Thymus (tissue), 11 donors: ENCODE measurements around the gene MLH3. TPM values are rescaled to one million over a fixed set of nuclear protein-coding genes. Genes with fewer than 3 reads are reported as not detected.

Experiments
- DNase-seq, 9 donors: peaks; one replicate each; pipeline ENCODE4 v3.0.0-alpha.2; 2013; ENCODE audit warnings: low spot score in 9 of 9, low read depth in 6 of 9, missing footprints in 1 of 9
- H3K27ac ChIP-seq, 2 donors: one replicate each; pipeline ENCODE4 v1.5.1; 2013; ENCODE audit warnings: control low read depth in 1 of 2, low read depth in 1 of 2, low read length in 1 of 2, mild to moderate bottlenecking in 1 of 2, moderate library complexity in 1 of 2
- H3K27me3 ChIP-seq, 2 donors: one replicate each; pipeline ENCODE4 v1.5.1; 2013; ENCODE audit warnings: low read length in 1 of 2; ENCODE audit not compliant: control insufficient read depth in 2 of 2, insufficient read depth in 1 of 2
- H3K36me3 ChIP-seq, 2 donors: one replicate each; pipeline ENCODE4 v1.5.1; 2013; ENCODE audit warnings: low read length in 1 of 2, mild to moderate bottlenecking in 1 of 2, moderate library complexity in 1 of 2; ENCODE audit not compliant: control insufficient read depth in 2 of 2, insufficient read depth in 2 of 2
- H3K4me1 ChIP-seq, 2 donors: one replicate each; pipeline ENCODE4 v1.5.1; 2013; ENCODE audit warnings: low read length in 2 of 2; ENCODE audit not compliant: control insufficient read depth in 2 of 2, insufficient read depth in 2 of 2
- H3K4me3 ChIP-seq, 2 donors: one replicate each; pipeline ENCODE4 v1.5.1; 2013; ENCODE audit warnings: low read length in 2 of 2, control low read depth in 1 of 2, mild to moderate bottlenecking in 1 of 2
- H3K9me3 ChIP-seq, 2 donors: one replicate each; pipeline ENCODE4 v1.5.1; 2013; ENCODE audit warnings: low read length in 1 of 2, mild to moderate bottlenecking in 1 of 2; ENCODE audit not compliant: control insufficient read depth in 2 of 2, insufficient read depth in 1 of 2
- WGBS: extraction: QIAGEN DNeasy Blood & Tissue Kit; methylation state at CpG from one replicate; pipeline ENCODE4 v1.1.7; 2013; 5-methylcytosine and 5-hydroxymethylcytosine counted together
- polyA plus RNA-seq: library from polyadenylated mRNA; stranded (reverse); fragments of 200-250 nt; gene quantifications from one replicate; pipeline ENCODE4 v1.2.3, GENCODE V29; 2013
- total RNA-seq: library from RNA; stranded (reverse); fragments of 120-200 nt; gene quantifications from one replicate; pipeline ENCODE4 v1.2.4, GENCODE V29; 2013
- donor health status: healthy.

MLH3 gene
- total and polyA plus RNA-seq, 2 donors = 20.5 to 22.8 TPM

DNA sequence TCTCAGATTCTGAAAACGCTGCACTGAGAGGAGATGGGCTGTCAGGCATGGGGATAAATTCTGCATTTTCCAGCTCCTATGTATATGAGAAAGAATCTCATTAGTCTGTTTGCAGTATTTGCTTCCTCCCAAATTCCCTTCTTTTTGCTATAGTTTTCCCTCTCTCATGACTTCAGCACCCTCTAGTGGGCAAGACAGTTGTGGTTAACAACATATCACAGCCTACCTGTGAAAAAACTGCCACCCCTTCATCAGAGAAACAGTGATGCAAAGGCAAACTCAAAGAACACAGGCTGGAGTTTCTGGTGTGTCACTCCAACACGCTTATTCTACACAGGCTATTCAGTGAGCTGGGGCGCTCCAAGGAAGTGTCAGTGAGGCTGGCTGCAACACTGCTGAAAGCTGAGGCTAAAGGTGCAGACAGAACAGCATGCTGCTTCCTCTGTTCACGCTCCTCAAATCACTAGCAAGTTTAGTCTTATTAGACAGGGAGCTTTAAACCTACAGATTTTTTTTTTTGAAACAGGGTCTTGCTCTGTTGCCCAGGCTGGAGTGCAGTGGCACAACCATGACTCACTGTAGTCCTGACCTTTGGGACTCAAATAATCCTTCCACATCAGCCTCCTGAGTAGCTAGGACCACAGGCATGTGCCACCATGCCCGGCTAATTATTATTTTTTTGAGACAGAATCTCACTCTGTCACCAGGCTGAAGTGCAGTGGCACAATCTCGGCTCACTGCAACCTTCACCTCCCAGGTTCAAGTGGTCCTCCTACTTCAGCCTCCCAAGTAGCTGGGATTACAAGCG is 37.5 kb upstream of the MLH3 start:
- no peaks in the 10 kb centered on the region for H3K4me1 ChIP-seq
- WGBS = 90% methylated on average over 7 of the region's 7 CpGs
- H3K36me3 ChIP-seq = peaks cover 39 to 56% of the 10 kb centered on the region in 2 donors
- DNase-seq = peak in 7 of 9 donors; percentile 49 to 76 (median 60)
- H3K27me3 ChIP-seq = no peaks in the 10 kb centered on the region
- H3K9me3 ChIP-seq = no peaks in the 10 kb centered on the region
- H3K4me3 ChIP-seq = no peak overlapping the region
- no peak overlapping the region for H3K27ac ChIP-seq

DNA sequence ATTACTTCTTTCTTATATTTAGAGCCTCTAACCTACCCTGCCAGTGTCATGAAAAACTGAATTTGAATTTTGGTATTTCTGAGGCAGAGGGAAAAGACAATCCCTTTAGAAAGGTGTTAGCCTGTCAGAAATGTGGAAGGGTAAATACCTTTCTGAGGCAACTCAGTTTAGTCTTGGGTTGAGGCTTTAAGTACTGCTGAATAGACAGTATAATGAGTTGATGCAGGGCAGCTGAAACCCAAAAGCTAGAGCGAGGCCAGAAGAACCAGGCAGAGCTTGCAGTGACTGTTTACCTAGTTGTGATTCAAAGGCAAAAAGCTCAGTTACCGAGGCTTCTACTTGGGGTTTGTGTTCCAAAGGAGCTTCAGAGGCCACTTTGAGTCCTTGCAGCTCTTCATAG is 36.9 kb upstream of the MLH3 start:
- no peak overlapping the region for H3K27ac ChIP-seq
- no peaks in the 10 kb centered on the region for H3K9me3 ChIP-seq
- H3K36me3 ChIP-seq = peaks cover 42 to 62% of the 10 kb centered on the region in 2 donors
- WGBS = 94% methylated on average over 2 of the region's 2 CpGs
- no peak for DNase-seq
- no peaks in the 10 kb centered on the region for H3K27me3 ChIP-seq
- H3K4me1 ChIP-seq = no peaks in the 10 kb centered on the region
- H3K4me3 ChIP-seq = no peak overlapping the region

DNA sequence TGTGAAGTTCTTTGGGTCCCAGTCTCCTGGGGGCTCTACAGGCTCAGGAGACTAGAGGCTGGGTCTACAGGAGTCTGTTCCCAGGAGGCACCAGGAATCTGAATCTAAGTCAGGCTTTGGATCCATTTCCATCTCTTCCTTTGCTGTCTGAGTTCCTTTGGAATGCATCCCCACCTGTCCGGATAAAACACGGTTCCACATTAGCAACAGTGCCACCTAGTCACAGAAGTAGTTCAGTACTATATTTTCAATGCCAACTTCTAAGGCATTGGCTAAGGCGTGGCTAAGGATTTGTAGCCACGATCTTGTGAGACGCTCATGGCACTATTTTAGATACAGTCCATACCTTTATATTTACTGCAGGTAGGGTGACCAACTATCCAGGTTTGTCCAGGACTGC is 33.2 kb upstream of the MLH3 start:
- no peaks in the 10 kb centered on the region for H3K9me3 ChIP-seq
- no peaks in the 10 kb centered on the region for H3K4me1 ChIP-seq
- WGBS = 94% methylated on average over 5 of the region's 5 CpGs
- H3K36me3 ChIP-seq = peaks cover 40 to 64% of the 10 kb centered on the region in 2 donors
- DNase-seq = no peak
- H3K27ac ChIP-seq = no peak overlapping the region
- H3K4me3 ChIP-seq = no peak overlapping the region
- no peaks in the 10 kb centered on the region for H3K27me3 ChIP-seq

GRCh38 chr14:75083271-75083670 is 32.0 kb upstream of the MLH3 start:
- Histone ChIP-seq H3K27me3 (no peaks in the 10 kb centered on the region), H3K4me3 (no peak overlapping the region), H3K9me3 (no peaks in the 10 kb centered on the region), H3K36me3 (peaks cover 36 to 61% of the 10 kb centered on the region in 2 donors), H3K27ac (no peak overlapping the region), H3K4me1 (no peaks in the 10 kb centered on the region)
- DNase-seq = no peak
- 91% methylated on average over 1 of the region's 1 CpG for WGBS

GRCh38 chr14:75081660-75082229 is 30.5 kb upstream of the MLH3 start:
- DNase-seq = no peak
- Histone ChIP-seq H3K27me3 (no peaks in the 10 kb centered on the region), H3K4me1 (no peaks in the 10 kb centered on the region), H3K36me3 (peaks cover 26 to 47% of the 10 kb centered on the region in 2 donors), H3K4me3 (no peak overlapping the region), H3K9me3 (no peaks in the 10 kb centered on the region), H3K27ac (no peak overlapping the region)
- WGBS = 95% methylated on average over 2 of the region's 2 CpGs

- peaks cover 11 to 27% of the 10 kb centered on the region in 2 donors for H3K36me3 ChIP-seq
- no peaks in the 10 kb centered on the region for H3K9me3 ChIP-seq
- H3K4me1 ChIP-seq = no peaks in the 10 kb centered on the region
- 49% methylated on average over 4 of the region's 4 CpGs for WGBS
- no peak overlapping the region for H3K4me3 ChIP-seq
- H3K27ac ChIP-seq = no peak overlapping the region
- H3K27me3 ChIP-seq = no peaks in the 10 kb centered on the region
- no peak for DNase-seq
These were observed 28.3 kb upstream of the MLH3 start for GRCh38 chr14:75079521-75079920.

DNA sequence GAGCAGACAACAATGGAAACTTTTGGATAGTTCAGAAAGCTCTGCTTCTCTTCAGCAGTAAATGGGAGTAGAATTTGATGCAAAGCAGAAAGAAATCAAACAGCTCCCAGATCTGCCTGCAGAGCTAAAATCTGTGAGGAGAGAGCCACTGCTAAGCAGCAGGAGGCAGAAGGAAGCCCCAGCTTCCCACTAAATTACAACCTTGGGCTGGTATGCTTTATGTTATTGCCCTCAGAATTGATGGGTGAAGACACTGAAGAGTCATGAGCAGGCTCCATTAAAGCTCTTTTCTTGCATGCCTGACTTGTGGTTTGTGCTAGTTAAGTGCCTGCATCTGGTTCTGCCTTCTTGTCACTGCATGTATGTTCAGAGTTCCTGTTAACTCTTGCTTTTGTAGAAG is 26.5 kb upstream of the MLH3 start:
- no peak overlapping the region for H3K4me3 ChIP-seq
- peaks cover 0 to 11% of the 10 kb centered on the region in 2 donors for H3K36me3 ChIP-seq
- no peaks in the 10 kb centered on the region for H3K4me1 ChIP-seq
- DNase-seq = no peak
- no peaks in the 10 kb centered on the region for H3K27me3 ChIP-seq
- H3K9me3 ChIP-seq = no peaks in the 10 kb centered on the region
- H3K27ac ChIP-seq = no peak overlapping the region

- H3K27ac ChIP-seq = peak overlapping the region; percentile 36 to 76
- H3K36me3 ChIP-seq = no peaks in the 10 kb centered on the region
- DNase-seq = no peak
- H3K9me3 ChIP-seq = no peaks in the 10 kb centered on the region
- peaks cover 0 to 6% of the 10 kb centered on the region in 2 donors for H3K27me3 ChIP-seq
- no peak overlapping the region for H3K4me3 ChIP-seq
- peaks cover 0 to 25% of the 10 kb centered on the region in 2 donors for H3K4me1 ChIP-seq
- 86% methylated on average over 9 of the region's 9 CpGs for WGBS
These were observed 19.1 kb upstream of the MLH3 start for GRCh38 chr14:75070383-75070782.

- WGBS = 80% methylated on average over 12 of the region's 12 CpGs
- H3K27ac ChIP-seq = peak overlapping the region; percentile 48 to 76
- DNase-seq = no peak
- H3K36me3 ChIP-seq = no peaks in the 10 kb centered on the region
- H3K27me3 ChIP-seq = peaks cover 0 to 6% of the 10 kb centered on the region in 2 donors
- peak overlapping the region in 1 of 2 donors; percentile 65 for H3K4me3 ChIP-seq
- peaks cover 0 to 25% of the 10 kb centered on the region in 2 donors for H3K4me1 ChIP-seq
- no peaks in the 10 kb centered on the region for H3K9me3 ChIP-seq
These were observed 18.5 kb upstream of the MLH3 start for GRCh38 chr14:75069811-75070145.
